GM04504 (cell line): ENCODE measurements around the gene PI16.

ENCODE experiments used
- DNase-seq: peaks from one replicate; pipeline ENCODE4 v3.0.0-alpha.2; 2012; ENCODE audit warnings: low read depth

PI16 gene

GRCh38 chr6:36954262-36954931 is at the start of gene PI16:
PI16 (plus strand) TSS chr6:36954738; CDS start chr6:36954761, 23 bp downstream.
- DNase-seq = no peak

- DNase-seq = no peak
Measured at GRCh38 chr6:36904851-36905393, 49.6 kb upstream of the PI16 start.

- no peak for DNase-seq
Measured at GRCh38 chr6:36906539-36907325, 47.8 kb upstream of the PI16 start.

- DNase-seq = no peak
Measured at GRCh38 chr6:36907781-36908180, 46.8 kb upstream of the PI16 start.

- no peak for DNase-seq
Measured at GRCh38 chr6:36908747-36909146, 45.8 kb upstream of the PI16 start.

- no peak for DNase-seq
Measured at GRCh38 chr6:36912030-36912454, 42.5 kb upstream of the PI16 start.

GRCh38 chr6:36912586-36912985 is 42.0 kb upstream of the PI16 start:
- peak; percentile 82 for DNase-seq

GRCh38 chr6:36913082-36913481 is 41.5 kb upstream of the PI16 start:
- DNase-seq = no peak

- DNase-seq = no peak
Measured at GRCh38 chr6:36914227-36914794, 40.2 kb upstream of the PI16 start.

- no peak for DNase-seq
Measured at GRCh38 chr6:36915599-36915998, 38.9 kb upstream of the PI16 start.

- no peak for DNase-seq
Measured at GRCh38 chr6:36916126-36916525, 38.4 kb upstream of the PI16 start.

GRCh38 chr6:36917541-36918193 is 36.9 kb upstream of the PI16 start:
- peak; percentile 91 for DNase-seq

GRCh38 chr6:36920049-36920448 is 34.5 kb upstream of the PI16 start:
- no peak for DNase-seq

- no peak for DNase-seq
Measured at GRCh38 chr6:36920546-36920945, 34.0 kb upstream of the PI16 start.

- DNase-seq = no peak
Measured at GRCh38 chr6:36924131-36924530, 30.4 kb upstream of the PI16 start.

GRCh38 chr6:36924778-36925374 is 29.7 kb upstream of the PI16 start:
- no peak for DNase-seq

GRCh38 chr6:36925809-36926208 is 28.7 kb upstream of the PI16 start:
- no peak for DNase-seq

GRCh38 chr6:36926708-36927513 is 27.6 kb upstream of the PI16 start:
- DNase-seq = no peak

GRCh38 chr6:36927691-36928546 is 26.6 kb upstream of the PI16 start:
- DNase-seq = no peak

- DNase-seq = no peak
Measured at GRCh38 chr6:36928547-36928918, 26.0 kb upstream of the PI16 start.
